ACHN (cell line): ENCODE measurements around the gene LHPP.
"Not testable (repeated sequence)": the region's sequence is repeated elsewhere in the genome, so short reads cannot be mapped to it uniquely, and the experiment has no call there.

Experiments
- DNase-seq: peaks from one replicate; pipeline ENCODE4 v3.0.0-alpha.2; 2015
- in situ Hi-C: cut with HindIII; loops from 2 replicates; pipeline ENCODE4 v1.10.0; 2017; ENCODE audit warnings: low sequenced_read_pairs, low pct_ligation_motif_present, low pct_unique_long_range_greater_than_20kb

Gene LHPP, protein sequence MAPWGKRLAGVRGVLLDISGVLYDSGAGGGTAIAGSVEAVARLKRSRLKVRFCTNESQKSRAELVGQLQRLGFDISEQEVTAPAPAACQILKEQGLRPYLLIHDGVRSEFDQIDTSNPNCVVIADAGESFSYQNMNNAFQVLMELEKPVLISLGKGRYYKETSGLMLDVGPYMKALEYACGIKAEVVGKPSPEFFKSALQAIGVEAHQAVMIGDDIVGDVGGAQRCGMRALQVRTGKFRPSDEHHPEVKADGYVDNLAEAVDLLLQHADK

DNA sequence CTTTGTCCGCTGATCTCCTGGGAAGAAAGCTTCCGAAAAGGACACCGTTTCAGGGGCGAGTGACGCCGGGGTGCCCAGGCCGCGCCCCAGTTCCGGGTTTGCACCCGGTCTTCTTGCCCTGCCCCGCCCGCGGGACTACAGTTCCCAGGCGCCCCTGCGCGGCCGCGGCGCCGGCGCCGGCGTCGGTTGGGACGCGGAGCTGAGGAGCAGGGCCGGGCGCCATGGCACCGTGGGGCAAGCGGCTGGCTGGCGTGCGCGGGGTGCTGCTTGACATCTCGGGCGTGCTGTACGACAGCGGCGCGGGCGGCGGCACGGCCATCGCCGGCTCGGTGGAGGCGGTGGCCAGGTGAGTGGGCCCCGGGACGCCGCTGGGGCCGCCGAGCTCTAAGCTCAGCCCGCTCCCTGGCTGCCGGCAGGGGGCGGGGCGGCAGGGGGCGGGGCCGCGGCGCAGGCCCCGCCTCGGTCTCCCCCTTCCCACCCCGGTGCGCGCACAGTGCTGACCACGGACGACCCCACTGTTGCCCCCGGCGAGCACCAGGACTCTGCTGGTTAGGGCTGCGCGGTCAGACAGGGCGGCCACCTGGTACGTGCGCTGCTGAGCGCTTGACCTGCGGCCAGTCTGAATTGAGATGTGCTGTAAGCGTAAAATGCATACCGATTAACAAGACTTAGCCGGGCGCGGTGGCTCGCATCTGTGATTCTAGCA lies at the start of gene LHPP:
LHPP (plus strand) TSS at position 182 of the 706 bp plus-strand sequence; CDS start at position 222, 40 bp downstream.
- DNase-seq: peak; percentile 89
- in situ Hi-C loops: no loop called here

DNA sequence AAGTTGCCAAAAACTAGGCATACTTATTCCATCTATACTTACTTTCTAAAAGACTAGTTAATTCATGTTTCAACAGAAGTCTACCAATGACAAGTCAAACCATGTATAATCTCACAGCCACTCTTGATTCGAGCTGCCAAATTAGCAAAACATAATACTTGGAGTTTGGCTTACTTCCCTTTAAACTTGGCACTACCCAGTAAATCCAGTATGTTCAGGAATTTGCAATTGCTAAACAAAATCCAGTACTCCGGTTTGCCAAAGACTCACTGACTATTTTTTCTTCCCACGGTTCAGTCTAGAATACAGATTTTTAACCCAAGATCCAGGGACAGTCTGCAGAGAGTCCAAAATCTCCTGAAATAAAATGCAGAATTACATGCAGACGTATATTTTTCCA lies 47.5 kb upstream of the LHPP start:
- no peak for DNase-seq
- in situ Hi-C loops: no loop called here

DNA sequence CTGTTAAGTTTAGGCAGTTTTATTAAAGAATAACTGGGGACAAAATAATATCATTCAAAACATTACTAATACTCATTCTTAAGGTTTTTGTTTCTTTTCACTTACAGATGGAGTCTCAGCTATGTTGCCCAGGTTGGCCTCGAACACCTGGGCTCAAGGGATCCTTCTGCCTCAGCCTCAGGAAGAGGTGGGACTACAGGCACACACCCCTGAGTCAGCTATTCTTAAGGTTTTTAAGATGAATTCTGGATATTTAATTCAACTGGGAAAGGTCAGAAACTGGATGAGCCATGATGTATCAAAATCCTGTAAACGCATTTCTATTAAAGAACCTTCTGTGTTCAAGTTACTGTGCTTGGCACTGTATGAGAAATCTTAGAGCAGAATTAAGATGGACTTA lies 46.4 kb upstream of the LHPP start:
- DNase-seq: no peak
- in situ Hi-C loops: no loop called here

DNA sequence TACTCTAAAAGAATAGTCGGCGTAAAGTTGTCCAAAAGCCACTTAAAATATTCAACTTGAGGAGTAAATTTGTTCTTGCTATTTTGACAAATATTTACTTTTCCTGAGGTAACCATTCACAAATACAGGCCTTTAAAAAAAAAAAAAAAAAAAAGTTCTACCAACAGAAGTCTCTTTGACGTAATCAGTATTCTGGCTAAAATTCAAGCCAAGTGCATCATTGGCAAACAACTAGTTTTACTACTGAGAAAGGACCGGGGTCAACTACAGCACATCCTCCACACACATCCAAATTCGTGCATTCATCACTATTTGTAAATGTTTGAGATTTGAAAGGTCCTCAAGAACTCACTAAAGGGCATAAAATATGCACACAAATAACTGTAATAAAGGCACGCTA lies 44.9 kb upstream of the LHPP start:
- DNase-seq: no peak
- in situ Hi-C loops: no loop called here

DNA sequence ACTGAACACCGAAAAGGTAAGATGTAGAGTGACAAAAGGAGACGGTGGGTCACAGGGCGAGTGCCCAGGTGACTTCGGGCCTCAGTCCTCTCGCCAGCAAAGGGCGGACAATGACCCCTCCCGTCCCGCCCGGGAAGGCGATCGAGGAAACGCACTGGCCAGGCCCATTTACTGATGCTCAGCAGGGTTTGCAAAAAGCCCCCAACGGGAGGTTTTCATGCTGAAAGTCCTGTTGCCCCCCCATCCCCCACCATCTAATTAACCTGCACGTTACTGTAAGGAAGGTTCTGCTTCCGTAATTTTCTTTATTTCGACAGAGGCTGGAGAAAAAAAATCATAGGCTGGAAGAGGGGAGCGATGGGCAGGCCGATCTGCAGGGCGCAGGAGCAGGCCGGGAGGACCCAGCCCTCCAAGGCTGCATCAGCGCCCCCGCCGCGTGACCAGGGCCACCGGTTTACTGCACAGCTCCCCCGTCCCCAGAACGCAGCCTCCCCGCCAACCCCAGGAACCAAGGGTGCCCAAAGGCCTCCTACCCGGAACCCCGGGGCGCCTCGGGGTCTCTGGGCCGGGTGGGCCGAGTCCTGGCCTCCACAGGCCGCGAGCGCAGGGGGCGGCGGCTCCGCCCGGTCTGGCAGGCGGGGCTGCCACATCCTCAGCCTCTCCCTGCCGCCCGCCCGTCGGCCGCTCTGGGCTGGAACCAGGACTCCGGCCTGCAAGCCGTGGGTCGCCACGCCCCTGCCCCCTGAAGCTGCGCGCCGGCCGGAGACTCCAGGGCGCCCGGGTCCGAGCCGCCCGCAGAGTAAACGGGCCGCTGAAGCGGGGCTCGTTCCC lies 43.5 kb upstream of the LHPP start:
- in situ Hi-C loops: no loop called here
- DNase-seq: peak; percentile 60

DNA sequence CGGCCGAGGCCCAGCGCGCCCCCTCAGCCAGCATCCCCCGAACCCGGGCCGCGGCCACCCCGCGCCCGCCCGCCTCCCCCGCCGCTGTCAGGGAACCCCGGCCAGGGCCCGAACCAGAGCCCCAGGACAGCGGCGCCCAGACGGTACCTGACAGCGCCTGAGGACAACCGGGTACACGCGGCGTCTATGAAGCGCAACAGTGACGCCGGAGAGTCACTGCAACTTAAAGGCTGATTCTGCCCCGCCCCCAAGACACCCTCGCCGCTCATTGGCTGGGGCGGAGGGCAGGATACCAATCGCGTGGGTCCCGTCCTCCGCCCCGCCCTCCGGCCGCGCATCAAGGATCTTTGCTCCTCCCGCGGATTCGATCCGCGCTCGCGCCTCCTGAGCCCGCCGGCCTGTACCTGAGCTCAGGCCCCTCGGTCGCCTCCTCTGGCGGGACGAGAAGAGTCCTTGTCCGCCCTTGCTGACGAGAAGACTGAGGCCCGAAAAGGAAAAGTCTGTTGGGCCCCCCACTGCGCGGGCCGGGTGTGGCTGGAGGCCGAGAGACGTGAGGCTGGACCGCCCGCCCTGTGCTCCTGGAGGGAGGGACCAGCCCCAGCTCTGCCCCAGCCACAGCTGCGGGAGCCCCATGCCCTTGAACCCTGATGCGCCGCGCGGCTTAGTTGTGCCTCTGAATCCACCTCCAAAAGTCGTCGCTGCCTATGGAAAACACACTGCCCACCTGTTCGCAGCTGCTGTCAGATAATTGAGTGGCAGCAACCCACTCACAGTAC lies 42.7 kb upstream of the LHPP start, which contains the start of gene OAT:
OAT (minus strand) TSS at position 198 of the 776 bp plus-strand sequence. CDS start 6,752 bp downstream, outside the sequence.
- peak; percentile 98 for DNase-seq
- in situ Hi-C loops: no loop called here

DNA sequence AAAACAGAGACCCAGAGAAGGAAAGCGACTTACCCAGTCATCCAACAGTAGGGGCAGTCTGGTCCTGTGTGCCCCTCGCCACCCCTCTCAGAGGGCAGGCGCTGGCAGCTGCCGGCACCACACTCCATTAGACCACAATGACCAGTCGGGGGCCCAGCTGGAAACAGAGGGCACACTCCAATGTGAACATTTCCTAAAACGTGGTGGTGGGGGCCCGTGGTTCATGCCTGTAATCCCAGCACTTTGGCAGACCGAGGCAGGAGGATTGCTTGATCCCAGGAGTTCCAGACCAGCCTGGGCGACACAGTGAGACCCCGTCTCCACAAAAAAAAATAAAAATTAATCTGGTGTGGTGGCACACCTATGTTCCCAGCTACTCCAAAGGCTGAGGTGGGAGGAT lies 42.0 kb upstream of the LHPP start:
- in situ Hi-C loops: no loop called here
- DNase-seq: no peak

DNA sequence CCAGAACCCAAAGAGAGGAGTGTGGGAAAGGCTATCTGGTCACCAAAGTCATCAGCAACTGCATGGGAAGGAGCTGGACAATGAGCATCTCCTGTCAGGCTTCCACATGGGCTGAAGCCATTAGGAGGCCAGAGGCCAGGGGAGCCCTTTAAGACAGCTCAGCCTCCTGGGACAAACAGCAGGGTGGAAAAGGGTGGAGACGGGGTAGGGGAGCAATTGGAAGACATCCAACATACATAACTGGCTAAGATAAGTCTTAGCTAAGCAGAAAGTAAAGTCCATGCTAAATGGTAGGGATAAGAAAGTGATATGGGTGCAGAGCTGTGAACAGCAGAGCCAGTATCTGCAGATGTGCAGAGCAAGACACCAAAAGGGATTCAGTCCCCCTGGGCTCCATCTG lies 41.4 kb upstream of the LHPP start:
- DNase-seq: no peak
- in situ Hi-C loops: no loop called here

DNA sequence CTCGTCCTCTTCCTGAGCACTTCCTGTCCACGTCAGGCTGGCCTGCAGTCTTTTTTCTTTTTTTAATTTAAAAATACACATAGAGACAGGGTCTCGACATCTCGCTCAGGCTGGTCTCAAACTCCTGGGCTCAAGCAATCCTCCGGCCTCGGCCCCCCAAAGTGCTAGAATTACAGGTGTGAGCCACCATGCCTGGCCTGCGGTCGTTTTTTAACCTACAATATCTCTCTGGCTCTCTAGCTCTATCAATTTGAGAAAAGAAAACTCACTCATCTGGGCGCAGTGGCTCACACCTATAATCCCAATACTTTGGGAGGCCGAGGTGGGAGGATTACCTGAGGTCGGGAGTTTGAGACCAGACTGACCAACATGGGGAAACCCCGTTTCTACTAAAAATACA lies 38.9 kb upstream of the LHPP start:
- no peak for DNase-seq
- in situ Hi-C loops: no loop called here

DNA sequence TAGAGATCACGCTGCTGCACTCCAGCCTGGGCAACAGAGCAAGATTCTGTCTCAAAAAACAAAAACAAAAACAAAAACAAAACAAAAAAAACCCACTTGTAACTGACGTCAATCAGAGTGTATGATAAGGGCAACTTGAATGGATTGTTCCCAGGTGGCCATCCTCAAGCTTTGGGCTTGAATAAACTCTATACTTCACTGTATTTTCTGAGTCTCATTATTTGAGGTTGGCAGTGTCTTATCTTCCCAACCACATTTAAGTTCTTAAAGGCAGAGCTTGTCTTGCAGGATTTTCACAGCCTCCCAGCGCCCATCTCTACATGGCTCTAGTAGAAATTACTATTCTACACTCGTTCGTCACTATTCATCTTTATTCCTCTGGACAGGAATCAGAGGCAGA lies 37.8 kb upstream of the LHPP start:
- no peak for DNase-seq
- in situ Hi-C loops: no loop called here

DNA sequence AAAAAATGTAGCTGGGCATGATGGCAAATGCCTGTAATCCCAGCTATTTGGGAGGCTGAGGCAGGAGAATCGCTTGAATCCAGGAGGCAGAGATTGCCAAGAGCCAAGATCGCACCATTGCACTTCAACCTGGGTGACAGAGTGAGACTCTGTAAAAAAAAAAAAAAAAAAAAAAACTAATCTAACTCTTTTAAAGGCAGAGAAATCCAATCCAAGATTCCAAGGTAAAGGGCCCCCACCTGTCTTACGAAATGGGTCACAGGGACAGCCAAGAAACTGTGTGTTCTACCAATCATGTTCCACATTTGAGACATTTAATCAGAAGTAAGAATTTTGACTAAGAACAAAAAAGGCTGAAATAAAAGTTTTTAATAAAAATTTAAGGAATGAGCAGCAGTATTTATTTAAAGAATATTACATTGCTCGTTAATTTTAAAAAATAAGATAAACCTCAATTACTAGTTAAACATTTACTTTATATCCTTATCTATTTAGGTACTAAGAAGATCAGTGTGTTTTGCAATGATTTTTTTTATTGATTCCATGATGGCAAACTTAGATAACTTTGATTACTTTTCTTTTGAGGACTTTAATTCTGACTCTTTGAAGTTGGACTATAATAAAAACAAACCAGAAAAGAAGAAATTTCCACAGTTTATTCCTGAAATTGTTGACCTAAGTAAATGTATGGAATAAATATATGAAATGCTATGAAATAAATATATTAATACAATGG lies 36.2 kb upstream of the LHPP start:
- in situ Hi-C loops: no loop called here
- no peak for DNase-seq

DNA sequence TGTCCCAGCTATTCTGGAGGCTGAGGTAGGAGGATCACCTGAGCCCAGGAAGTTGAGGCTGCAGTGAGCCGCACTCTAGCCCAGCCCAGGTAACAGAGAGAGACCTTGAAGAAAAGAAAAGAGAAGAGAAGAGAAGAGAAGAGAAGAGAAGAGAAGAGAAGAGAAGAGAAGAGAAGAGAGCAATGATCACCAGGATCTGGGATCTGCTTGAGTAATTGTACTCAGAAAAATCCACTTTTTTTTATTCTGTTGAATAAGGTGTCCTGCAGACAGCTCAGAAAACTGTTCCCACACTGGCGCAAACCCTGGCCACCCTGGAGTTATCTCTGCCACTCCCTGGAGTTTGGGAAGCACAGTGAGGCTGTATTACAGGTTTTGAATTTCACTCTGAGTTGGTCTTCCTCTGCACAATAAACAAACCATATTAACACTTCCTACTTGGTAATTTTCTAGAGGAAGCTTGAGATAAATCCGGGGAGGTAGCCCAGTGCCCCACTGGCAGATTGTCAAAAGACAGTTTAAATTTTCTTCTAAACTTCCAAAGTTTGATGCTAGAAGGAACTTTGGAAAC lies 33.3 kb upstream of the LHPP start:
- DNase-seq: no peak
- in situ Hi-C loops: no loop called here

DNA sequence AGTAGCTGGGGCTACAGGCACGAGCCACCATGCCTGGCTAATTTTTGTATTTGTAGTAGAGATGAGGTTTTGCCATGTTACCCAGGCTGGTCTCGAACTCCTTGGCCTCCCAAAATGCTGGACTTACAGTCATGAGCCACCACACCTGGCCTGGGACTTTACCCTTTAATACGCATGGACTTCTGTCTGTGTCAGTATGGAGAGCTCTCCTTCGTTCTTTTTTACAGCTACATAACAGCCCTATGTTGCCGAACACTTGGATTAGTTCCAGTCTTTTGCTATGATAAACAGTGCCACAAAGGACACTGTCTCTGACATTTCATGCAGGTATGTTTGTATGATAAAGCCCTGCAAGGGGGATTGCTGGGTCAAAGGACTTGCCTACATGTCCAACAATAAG lies 32.0 kb upstream of the LHPP start:
- no peak for DNase-seq
- in situ Hi-C loops: no loop called here

DNA sequence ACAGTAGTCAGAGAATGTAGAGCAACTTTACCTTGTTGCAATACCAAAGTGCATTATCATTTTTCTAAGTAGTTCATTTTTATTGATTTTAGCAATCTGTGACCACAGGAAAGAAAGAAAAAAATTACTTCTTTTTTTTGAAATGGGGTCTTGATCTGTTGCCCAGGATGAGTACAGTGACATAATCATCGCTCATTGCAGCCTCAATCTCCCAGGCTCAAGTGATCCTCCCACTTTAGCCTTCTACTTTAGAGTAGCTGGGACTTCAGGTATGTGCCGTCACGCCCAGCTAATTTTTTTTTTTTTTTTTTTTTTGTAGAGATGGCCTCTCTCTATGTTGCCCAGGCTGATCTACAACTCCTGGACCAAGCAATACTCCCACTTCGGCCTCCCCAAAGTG lies 31.5 kb upstream of the LHPP start:
- in situ Hi-C loops: no loop called here
- no peak for DNase-seq

DNA sequence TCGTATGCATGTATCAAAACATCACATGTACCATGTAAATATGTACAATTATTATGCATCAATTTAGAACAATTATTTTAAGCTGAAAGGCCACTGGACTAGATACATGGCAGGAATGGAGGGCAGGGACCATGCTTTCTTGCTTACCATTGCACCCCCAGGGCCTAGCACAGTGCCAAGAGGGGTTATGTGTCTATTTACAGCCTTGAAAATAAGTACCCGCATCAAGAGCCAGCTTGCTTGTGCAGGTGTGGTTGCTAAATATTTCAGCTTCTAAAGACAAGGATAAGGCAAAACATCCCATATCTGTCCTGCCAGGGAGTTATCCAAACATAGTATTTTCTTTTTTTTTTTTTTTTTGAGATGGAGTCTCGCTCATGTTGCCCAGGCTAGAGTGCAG lies 28.2 kb upstream of the LHPP start:
- in situ Hi-C loops: no loop called here
- no peak for DNase-seq

DNA sequence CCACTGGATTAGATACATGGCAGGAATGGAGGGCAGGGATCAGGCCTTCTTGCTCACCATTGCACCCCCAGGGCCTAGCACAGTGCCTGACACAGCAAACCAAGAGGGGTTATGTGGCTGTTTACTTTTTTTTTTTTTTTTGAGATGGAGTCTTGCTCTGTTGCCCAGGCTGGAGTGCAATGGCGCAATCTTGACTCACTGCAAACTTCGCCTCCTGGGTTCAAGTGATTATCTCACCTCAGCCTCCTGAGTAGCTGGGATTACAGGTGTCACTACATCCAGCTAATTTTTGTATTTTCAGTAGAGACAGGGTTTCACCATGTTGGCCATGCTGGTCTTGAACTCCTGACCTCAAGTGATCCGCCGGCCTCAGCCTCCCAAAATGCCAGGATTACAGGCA lies 25.9 kb upstream of the LHPP start:
- DNase-seq, in situ Hi-C loops: not testable (repeated sequence)

DNA sequence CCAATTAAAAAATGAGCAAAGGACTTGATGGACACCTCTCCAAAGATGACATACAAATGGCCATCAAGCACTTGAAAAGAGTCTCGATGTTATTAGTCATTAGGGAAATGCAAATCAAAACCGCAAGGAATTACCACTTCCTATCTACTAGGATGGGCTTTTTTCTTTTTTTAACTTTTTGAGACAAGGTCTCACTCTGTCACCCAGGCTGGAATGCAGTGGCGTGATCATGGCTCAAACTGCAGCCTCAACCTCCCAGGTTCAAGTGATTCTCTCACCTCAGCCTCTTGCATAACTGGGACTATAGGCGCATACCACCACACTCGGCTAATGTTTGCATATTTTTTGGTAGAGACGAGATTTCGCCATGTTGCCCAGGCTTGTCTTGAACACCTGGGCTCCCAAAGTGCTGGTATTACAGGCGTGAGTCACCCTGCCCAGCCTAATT lies 25.4 kb upstream of the LHPP start:
- in situ Hi-C loops: no loop called here
- no peak for DNase-seq

DNA sequence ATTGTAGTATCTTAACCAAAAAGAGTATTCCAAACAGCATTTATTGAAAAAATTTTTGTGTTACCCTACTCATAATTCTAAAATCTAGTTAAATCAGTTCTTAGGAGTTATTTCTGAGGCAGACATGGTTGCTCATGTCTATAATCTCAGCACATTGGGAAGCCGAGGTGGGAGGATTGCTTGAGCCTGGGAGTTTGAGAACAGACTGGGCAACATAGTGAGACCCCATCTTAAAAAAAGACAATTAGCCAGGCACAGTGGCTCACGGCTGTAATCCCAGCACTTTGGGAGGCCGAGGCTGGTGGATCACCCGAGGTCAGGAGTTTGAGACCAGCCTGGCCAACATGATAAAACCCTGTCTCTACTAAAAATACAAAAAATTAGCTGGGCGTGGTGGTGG lies 19.9 kb upstream of the LHPP start:
- in situ Hi-C loops: not testable (repeated sequence)

More for the DNA sequence above, 19.9 kb upstream of the LHPP start:
- DNase-seq: not testable (repeated sequence)
